SK-N-SH treated with all-trans-retinoic acid at 6 μM for 48 hours (cell line): ENCODE measurements around the gene ERGIC1.

Experiments
- ATAC-seq: fragments of 200-7000 bp; cut with Tn5 transposase; 3 replicates; pipeline ENCODE4 v1.9.1; 2020; ENCODE audit warnings: mild to moderate bottlenecking, moderate library complexity
- ARNTL ChIP-seq: fragments of 450-650 bp; formaldehyde crosslinking; IDR thresholded peaks from 2 replicates; pipeline ENCODE4 v1.5.0; 2020; ENCODE audit warnings: low read depth, mild to moderate bottlenecking, moderate library complexity, borderline replicate concordance
- BACH2 ChIP-seq: fragments of 250-450 bp; sonication (Bioruptor Pico); IDR thresholded peaks from 2 replicates; pipeline ENCODE4 v1.9.0; 2021; ENCODE audit warnings: mild to moderate bottlenecking, borderline replicate concordance
- CSDC2 ChIP-seq: fragments of 250-450 bp; sonication (Bioruptor Pico); IDR thresholded peaks from 2 replicates; pipeline ENCODE4 v1.5.0; 2020; ENCODE audit warnings: mild to moderate bottlenecking, moderate library complexity
- GLIS3 ChIP-seq: fragments of 250-450 bp; sonication (Bioruptor Pico); IDR thresholded peaks from 2 replicates; pipeline ENCODE4 v1.5.0; 2020; ENCODE audit warnings: mild to moderate bottlenecking, moderate library complexity
- ISL1 ChIP-seq: fragments of 250-450 bp; sonication (Bioruptor Pico); IDR thresholded peaks from 2 replicates; pipeline ENCODE4 v2.1.2; 2022; ENCODE audit warnings: mild to moderate bottlenecking, moderate library complexity
- RARB ChIP-seq: fragments of 250-450 bp; sonication (Bioruptor Pico); IDR thresholded peaks from 2 replicates; pipeline ENCODE4 v1.8.0; 2021; ENCODE audit warnings: mild to moderate bottlenecking, moderate library complexity
- SNAI2 ChIP-seq: fragments of 250-450 bp; sonication (Bioruptor Pico); IDR thresholded peaks from 2 replicates; pipeline ENCODE4 v1.5.0; 2020; ENCODE audit warnings: mild to moderate bottlenecking, moderate library complexity
- TCF4 ChIP-seq: fragments of 250-450 bp; sonication (Bioruptor Pico); IDR thresholded peaks from 2 replicates; pipeline ENCODE4 v1.8.0; 2021; ENCODE audit warnings: mild to moderate bottlenecking, moderate library complexity, borderline replicate concordance
- TOX ChIP-seq: fragments of 250-450 bp; sonication (Bioruptor Pico); IDR thresholded peaks from 2 replicates; pipeline ENCODE4 v1.8.0; 2021; ENCODE audit warnings: mild to moderate bottlenecking, moderate library complexity, borderline replicate concordance
- ZC3H10 ChIP-seq: fragments of 250-450 bp; sonication (Bioruptor Pico); IDR thresholded peaks from 2 replicates; pipeline ENCODE4 v1.5.1; 2021; ENCODE audit warnings: mild to moderate bottlenecking, moderate library complexity
- ZFP3 ChIP-seq: fragments of 250-450 bp; sonication (Bioruptor Pico); IDR thresholded peaks from 2 replicates; pipeline ENCODE4 v1.5.0; 2020; ENCODE audit warnings: mild to moderate bottlenecking, moderate library complexity
- ZFP30 ChIP-seq: fragments of 450-650 bp; formaldehyde crosslinking; IDR thresholded peaks from 2 replicates; pipeline ENCODE4 v1.5.0; 2022; ENCODE audit warnings: mild to moderate bottlenecking, moderate library complexity
- ZNF70 ChIP-seq: fragments of 450-650 bp; formaldehyde crosslinking; IDR thresholded peaks from 2 replicates; pipeline ENCODE4 v1.5.0; 2020; ENCODE audit warnings: mild to moderate bottlenecking, moderate library complexity
- ZNF8 ChIP-seq: fragments of 450-650 bp; formaldehyde crosslinking; IDR thresholded peaks from 2 replicates; pipeline ENCODE4 v1.5.0; 2020; ENCODE audit warnings: mild to moderate bottlenecking, moderate library complexity
- TF ChIP-seq, protein P1 (sequence below): fragments of 250-450 bp; sonication (Bioruptor Pico); IDR thresholded peaks from 2 replicates; pipeline ENCODE4 v1.5.0; 2020; ENCODE audit warnings: mild to moderate bottlenecking, moderate library complexity
- TF ChIP-seq, protein P2 (sequence below): fragments of 250-450 bp; sonication (Bioruptor Pico); IDR thresholded peaks from 2 replicates; pipeline ENCODE4 v1.8.0; 2020; ENCODE audit warnings: mild to moderate bottlenecking, moderate library complexity, borderline replicate concordance
- TF ChIP-seq, protein P3 (sequence below): fragments of 250-450 bp; sonication (Bioruptor Pico); IDR thresholded peaks from 2 replicates; pipeline ENCODE4 v1.8.0; 2021; ENCODE audit warnings: low read depth, mild to moderate bottlenecking, moderate library complexity, borderline replicate concordance
- TF ChIP-seq, protein P4 (sequence below): fragments of 250-450 bp; sonication (Bioruptor Pico); IDR thresholded peaks from 2 replicates; pipeline ENCODE4 v1.5.1; 2020; ENCODE audit warnings: low read depth, mild to moderate bottlenecking, moderate library complexity

Gene ERGIC1

DNA sequence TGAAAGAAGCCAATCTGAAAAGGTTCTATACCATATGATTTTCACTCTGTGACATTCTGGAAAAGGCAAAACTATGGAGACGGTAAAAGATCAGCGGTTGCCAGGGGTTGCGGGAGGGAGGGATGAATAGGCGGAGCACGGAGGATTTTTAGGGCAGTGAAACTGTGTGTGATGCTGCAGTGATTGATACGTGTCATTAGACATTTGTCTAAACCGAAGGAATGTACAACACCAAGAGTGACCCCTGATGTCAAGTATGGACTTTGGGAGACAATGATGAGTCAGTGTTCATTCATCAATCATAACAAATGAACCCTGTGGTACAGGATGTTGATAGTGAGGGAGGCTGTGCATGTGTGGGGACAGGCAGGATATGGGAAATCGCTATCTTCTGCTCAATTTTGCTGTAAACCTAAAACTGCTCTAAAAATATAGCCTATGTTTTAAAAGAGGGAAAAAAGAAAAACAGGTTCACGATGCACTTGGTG lies 34.4 kb downstream of the ERGIC1 start:
- TF ChIP-seq ZC3H10 (no peak), ISL1 (CRISPR knock-in tag) (peak; percentile 12; the same call in 1 of the 2 replicates)
- TF ChIP-seq, protein P1, sequence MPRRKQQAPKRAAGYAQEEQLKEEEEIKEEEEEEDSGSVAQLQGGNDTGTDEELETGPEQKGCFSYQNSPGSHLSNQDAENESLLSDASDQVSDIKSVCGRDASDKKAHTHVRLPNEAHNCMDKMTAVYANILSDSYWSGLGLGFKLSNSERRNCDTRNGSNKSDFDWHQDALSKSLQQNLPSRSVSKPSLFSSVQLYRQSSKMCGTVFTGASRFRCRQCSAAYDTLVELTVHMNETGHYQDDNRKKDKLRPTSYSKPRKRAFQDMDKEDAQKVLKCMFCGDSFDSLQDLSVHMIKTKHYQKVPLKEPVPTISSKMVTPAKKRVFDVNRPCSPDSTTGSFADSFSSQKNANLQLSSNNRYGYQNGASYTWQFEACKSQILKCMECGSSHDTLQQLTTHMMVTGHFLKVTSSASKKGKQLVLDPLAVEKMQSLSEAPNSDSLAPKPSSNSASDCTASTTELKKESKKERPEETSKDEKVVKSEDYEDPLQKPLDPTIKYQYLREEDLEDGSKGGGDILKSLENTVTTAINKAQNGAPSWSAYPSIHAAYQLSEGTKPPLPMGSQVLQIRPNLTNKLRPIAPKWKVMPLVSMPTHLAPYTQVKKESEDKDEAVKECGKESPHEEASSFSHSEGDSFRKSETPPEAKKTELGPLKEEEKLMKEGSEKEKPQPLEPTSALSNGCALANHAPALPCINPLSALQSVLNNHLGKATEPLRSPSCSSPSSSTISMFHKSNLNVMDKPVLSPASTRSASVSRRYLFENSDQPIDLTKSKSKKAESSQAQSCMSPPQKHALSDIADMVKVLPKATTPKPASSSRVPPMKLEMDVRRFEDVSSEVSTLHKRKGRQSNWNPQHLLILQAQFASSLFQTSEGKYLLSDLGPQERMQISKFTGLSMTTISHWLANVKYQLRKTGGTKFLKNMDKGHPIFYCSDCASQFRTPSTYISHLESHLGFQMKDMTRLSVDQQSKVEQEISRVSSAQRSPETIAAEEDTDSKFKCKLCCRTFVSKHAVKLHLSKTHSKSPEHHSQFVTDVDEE (CRISPR knock-in tag) = peak; percentile 40; the same call in 1 of the 2 replicates
- peak; percentile 15 for ATAC-seq

DNA sequence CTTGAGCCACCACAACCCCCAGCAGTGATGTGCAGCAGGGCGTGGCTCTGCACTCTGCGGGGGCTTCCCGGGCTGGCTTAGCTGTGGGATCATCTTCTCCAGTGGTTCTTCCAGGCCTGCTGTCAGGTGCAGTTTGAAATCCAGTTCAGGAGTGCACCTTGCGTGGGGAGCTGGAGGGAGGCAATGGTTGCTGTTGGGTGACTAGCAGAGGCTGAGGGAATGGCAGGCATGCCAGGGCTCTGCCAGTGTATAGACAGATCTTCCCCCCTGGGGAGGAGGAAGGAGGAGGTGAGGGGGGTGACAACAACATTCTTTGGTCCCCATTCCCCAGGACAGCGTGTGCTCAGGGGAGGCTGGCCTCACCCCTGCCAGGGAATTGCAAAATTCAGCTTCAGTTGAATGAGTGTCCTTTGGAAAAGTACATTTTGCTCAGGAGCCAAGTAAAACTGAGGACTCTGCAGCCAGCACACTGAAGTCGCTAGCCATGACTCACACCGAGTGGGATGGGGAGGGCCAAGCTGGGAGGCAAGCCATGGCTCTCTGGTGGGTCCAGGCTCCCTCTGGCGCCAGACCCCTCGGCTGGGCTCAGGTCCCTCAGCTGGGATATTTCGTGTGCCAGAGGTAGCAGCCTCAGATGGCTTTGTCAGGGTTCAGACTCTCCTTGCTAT lies 35.0 kb downstream of the ERGIC1 start:
- peak; percentile 76 for ATAC-seq
- TF ChIP-seq ZFP3 (CRISPR knock-in tag) (no peak), ZC3H10 (no peak), ZFP30 (no peak), ARNTL (CRISPR knock-in tag) (no peak), ZNF70 (CRISPR knock-in tag) (no peak), SNAI2 (CRISPR knock-in tag) (no peak), TOX (CRISPR knock-in tag) (no peak), TCF4 (CRISPR knock-in tag) (no peak), ISL1 (CRISPR knock-in tag) (no peak), RARB (CRISPR knock-in tag) (no peak)
- TF ChIP-seq, protein P2, sequence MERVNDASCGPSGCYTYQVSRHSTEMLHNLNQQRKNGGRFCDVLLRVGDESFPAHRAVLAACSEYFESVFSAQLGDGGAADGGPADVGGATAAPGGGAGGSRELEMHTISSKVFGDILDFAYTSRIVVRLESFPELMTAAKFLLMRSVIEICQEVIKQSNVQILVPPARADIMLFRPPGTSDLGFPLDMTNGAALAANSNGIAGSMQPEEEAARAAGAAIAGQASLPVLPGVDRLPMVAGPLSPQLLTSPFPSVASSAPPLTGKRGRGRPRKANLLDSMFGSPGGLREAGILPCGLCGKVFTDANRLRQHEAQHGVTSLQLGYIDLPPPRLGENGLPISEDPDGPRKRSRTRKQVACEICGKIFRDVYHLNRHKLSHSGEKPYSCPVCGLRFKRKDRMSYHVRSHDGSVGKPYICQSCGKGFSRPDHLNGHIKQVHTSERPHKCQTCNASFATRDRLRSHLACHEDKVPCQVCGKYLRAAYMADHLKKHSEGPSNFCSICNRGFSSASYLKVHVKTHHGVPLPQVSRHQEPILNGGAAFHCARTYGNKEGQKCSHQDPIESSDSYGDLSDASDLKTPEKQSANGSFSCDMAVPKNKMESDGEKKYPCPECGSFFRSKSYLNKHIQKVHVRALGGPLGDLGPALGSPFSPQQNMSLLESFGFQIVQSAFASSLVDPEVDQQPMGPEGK (CRISPR knock-in tag) = no peak
- TF ChIP-seq, protein P3, sequence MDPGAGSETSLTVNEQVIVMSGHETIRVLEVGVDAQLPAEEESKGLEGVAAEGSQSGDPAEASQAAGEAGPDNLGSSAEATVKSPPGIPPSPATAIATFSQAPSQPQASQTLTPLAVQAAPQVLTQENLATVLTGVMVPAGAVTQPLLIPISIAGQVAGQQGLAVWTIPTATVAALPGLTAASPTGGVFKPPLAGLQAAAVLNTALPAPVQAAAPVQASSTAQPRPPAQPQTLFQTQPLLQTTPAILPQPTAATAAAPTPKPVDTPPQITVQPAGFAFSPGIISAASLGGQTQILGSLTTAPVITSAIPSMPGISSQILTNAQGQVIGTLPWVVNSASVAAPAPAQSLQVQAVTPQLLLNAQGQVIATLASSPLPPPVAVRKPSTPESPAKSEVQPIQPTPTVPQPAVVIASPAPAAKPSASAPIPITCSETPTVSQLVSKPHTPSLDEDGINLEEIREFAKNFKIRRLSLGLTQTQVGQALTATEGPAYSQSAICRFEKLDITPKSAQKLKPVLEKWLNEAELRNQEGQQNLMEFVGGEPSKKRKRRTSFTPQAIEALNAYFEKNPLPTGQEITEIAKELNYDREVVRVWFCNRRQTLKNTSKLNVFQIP (CRISPR knock-in tag) = no peak
- TF ChIP-seq, protein P4, sequence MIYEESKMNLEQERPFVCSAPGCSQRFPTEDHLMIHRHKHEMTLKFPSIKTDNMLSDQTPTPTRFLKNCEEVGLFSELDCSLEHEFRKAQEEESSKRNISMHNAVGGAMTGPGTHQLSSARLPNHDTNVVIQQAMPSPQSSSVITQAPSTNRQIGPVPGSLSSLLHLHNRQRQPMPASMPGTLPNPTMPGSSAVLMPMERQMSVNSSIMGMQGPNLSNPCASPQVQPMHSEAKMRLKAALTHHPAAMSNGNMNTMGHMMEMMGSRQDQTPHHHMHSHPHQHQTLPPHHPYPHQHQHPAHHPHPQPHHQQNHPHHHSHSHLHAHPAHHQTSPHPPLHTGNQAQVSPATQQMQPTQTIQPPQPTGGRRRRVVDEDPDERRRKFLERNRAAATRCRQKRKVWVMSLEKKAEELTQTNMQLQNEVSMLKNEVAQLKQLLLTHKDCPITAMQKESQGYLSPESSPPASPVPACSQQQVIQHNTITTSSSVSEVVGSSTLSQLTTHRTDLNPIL (CRISPR knock-in tag) = no peak

DNA sequence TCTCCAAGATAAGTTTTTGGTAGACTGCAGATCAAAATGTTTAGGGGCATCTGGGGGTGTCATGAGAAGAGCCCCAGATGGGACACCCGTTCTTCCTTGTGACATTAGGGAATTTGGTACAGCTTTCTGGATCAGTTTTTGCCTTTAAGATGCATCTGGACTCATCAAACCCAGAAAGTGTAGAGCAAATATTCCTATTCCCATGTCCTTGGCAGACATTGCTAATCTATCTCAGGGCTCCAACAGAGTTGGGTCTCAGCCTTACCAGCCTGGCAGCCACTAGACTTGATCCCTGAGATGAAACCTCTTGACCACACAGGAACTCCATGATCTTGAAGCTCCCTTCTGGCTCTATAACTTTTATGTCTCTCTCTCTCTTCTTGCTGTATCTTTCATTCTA lies 35.6 kb downstream of the ERGIC1 start:
- ATAC-seq = peak; percentile 6
- TF ChIP-seq SNAI2 (CRISPR knock-in tag) (no peak), TOX (CRISPR knock-in tag) (no peak), ISL1 (CRISPR knock-in tag) (no peak), ZFP3 (CRISPR knock-in tag) (0 out of 2 replicates have a peak, but pooled peaks have one; percentile 18), ZC3H10 (no peak), RARB (CRISPR knock-in tag) (no peak), ZNF8 (CRISPR knock-in tag) (no peak), ARNTL (CRISPR knock-in tag) (no peak)
- TF ChIP-seq, protein P3 (CRISPR knock-in tag) = no peak
- TF ChIP-seq, all 23 proteins: peak for 1

DNA sequence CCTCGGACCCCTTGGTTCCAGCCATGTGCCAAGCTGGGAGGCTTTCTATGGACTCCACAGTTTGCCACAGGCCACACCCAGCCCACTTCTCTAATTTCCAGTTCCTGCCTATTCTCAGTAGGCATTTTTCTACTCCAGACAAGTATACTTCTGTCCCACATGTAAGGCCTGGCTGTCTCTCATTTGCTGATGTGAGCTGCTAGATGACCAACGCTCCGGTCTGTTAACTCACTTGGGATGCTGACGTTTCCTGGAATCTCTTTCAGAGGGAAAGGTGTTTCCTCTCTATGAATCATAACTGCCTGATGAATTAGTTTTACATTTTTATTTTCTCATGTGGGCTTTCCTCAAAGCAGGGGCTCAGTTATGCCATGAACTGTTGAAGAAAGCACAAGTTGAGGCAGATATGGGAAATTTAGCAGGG lies 36.3 kb downstream of the ERGIC1 start:
- ATAC-seq = peak; percentile 61
- TF ChIP-seq ISL1 (CRISPR knock-in tag) (0 out of 2 replicates have a peak, but pooled peaks have one; percentile 14), TCF4 (CRISPR knock-in tag) (no peak), ZFP3 (CRISPR knock-in tag) (peak; percentile 64), GLIS3 (no peak), ZNF8 (CRISPR knock-in tag) (no peak), BACH2 (CRISPR knock-in tag) (no peak), CSDC2 (no peak), ARNTL (CRISPR knock-in tag) (no peak)
- TF ChIP-seq, protein P2 (CRISPR knock-in tag) = no peak
- TF ChIP-seq, protein P1 (CRISPR knock-in tag) = no peak
